ENCODE results near the gene ITIH5.
"Not testable (repeated sequence)": the region's sequence is repeated elsewhere in the genome, so short reads cannot be mapped to it uniquely, and the experiment has no call there.

Gene ITIH5

DNA sequence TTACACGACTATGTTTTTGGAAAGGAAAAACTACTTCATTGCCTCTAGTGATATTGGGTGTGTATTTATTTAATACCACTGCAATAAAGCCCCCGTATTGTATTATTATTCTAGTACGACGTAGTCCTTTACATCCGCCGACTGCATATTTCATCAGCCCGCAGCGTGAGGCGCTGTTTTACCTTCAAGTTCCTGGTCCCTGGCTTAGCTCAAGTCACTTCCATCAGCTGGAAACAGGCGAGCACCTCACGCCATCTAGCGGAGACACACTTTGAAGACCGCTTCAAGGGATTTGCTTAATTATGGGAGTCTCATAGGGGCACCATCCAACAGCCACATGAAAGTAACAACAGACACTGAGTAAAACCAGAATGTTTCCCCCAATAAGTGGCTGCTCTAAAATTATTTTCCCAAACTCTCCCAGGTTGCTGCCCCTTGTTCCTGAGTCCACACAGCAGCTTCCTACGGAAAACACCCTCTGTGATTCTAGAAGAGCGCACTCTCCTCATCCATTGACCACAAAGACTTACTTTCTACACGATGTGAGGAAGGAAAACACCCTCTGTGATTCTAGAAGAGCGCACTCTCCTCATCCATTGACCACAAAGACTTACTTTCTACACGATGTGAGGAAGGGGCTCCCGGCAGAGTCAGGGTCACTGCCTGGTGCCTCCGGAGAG, 20.6 kb upstream of the ITIH5 start:
- peak; percentile 67 for DNase-seq

DNA sequence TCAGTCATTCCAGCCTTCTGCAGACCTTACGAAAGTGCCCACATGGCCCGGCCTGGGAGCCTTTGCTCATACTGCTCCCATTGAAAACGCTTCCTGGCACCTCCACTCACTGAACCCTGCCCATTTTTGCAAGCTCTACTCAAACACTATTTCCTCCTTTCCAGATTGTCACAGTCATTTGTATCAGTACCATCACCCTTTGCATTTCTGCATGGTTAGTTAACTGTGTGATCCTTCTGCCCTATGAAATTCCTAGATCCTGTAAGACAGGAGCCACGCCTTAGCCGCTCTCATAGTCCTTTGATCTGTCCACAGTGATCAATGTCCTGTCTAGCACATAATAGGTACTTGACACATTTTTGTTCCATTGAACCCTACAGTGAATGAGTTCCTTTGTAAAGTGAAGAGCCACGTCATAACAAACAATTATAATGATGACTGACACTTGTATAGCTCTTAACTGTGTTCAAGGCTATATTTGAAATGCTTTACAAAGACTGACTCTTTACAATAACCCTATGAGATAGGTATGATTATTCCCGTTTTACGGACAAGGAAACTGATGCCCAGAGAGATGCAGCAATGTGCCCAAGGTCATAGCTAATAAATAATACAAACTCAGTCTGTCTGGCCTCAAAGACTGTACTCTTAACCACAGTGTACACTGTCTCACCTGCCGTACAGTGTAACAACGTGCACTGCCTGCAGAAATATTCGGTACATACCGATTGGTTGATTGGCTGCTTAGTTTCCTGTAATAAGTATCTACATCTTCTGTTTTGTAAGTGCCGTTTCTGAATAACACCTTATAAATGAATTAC, 19.8 kb upstream of the ITIH5 start:
- DNase-seq, result no peak

DNA sequence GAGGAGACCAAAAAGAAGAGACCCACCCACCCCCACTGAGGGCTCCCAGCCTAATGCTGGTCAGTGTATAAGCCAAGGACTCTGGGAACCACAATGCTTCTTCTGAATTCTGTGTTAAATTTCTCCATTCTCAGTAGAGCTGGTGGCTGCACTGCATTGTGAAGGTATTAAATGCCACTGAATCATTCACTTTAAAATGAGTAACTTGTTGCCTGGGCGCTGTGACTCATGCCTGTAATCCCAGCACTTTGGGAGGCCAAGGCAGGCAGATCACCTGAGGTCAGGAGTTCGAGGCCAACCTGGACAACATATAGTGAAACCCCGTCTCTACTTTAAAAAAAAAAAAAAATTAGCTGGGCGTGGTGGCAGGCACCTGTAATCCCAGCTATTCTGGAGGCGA, 13.3 kb upstream of the ITIH5 start:
- DNase-seq, result not testable (repeated sequence)

DNA sequence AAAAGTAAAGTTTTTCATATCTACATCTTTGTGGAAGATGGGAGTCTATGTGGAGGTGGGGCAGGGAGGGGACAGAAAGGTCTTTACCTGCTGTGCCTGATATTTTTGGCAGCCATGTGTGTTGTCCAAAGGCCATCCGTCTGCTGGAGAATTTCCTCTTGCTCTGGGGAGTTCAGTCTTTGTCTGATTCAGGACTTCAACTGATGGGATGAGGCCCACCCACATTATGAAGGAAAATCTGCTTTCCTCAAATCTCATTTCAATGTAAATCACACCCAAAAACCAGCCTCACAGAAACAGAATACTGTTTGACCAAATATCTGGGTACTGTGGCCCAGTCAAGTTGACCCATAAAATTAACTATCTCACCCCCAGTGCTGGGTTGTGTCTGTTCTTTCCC, 12.5 kb upstream of the ITIH5 start:
- DNase-seq, result no peak

DNA sequence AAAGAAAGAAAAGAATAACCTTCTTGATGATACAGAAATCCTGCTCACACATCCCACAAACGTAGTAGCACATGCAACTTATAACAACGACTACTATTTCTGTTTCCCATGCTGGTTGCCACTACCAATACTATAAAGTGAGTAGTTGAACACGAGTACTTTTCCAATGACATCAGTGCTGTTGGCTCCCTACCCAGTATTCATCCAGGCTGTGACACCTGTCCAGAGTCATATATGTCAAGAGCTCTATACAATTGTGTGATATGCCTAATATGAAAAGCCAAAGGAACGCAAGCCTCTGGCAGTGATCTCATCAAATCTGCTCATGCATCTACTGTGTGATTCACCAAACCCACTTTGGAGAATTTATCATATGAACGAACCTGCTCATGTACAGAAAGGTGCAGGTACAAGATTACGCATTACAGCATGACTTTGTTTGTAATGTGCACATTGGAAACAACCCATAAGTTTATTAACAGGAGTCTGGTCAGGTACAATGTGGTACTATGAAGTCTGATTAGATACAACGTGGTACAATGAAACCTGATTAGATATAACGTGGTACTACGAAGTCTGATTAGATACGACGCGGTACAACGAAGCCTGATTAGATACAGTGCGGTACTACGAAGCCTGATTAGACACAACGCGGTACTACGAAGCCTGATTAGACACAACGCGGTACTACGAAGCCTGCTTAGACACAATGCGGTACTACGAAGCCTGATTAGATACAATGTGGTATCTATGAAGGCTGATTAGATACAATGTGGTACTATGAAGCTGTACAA, 5.8 kb upstream of the ITIH5 start:
- no peak for DNase-seq

DNA sequence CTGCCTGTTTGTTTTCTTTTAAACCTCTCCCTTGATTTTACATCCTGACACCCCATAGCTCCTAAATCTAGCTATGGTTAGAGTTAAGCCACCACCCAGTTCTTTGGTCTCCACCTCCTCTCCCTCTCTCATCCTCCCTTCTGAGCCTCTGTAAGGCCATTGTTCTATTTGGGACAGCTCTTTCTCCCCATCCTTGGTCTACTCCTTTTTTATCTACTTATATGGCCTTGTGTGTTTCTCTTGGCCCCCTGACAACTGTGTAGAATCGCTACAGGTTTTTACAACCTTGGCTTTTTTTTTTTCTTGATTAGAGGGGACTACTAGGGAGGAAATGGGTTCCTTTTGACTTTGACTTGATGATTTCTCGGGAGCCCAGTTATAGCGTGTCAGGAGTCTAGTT, 3.4 kb upstream of the ITIH5 start:
- DNase-seq, result no peak

DNA sequence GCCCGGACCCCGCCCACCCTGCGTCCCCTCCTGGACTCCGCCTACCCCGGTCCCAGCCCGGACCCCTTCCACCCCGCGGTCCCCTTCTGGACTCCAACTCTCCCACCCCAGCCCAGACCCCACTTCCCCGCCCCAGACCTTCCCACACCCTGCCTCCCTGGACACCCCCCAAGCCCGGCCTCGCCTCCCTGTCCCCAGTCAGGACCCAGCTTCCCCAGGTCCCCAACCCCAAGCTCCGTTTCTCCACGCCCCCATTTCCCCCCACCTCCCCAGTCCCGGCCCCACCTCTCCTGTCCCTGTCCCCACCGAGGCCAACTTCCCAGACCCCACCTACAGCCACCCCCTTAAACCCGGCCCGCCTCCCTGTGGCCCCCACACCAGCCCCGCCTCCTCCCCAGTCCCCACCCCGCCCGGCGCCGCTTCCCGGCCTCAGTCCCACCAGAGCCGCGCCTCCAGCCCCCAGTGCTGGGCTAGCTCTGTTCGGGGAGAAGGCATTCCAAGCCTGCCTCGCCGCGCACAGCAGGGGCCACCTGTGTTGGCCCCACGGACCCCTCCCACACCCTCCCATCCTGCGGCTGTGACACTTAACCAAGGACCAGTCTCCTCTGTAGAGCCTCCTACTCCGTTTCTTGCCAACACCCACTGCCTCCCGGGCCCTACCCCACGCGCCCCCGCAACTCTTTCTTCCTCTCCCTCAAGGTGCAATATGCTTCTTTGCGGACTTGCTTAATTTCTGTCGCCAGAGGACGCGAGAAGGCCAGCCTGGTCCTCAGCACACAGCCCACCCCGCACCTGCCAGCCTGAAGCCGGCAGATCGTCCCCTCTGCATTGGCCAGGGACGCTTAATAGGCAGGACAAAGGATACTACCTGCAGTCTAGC, 736 bp upstream of the ITIH5 start:
- no peak for DNase-seq

DNA sequence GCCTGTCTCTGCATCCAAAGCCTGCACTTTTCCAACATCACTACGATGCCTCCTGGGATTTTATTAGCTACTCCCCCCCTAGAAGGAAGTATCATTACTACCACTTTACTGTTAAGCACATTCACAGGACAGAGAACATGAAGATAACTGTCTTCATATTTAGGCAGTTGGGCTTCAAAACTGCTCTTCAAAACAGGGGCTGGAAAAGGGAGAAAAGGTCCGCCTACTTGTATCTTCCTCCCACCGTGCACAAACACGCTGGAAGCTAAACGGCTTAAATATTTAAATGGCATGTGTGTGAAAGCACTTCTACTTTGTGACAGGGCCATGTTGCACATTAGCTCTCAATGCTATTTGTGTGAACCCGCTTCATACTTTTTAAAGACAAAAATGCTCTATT, 999 bp downstream of the ITIH5 start:
- DNase-seq, result no peak

DNA sequence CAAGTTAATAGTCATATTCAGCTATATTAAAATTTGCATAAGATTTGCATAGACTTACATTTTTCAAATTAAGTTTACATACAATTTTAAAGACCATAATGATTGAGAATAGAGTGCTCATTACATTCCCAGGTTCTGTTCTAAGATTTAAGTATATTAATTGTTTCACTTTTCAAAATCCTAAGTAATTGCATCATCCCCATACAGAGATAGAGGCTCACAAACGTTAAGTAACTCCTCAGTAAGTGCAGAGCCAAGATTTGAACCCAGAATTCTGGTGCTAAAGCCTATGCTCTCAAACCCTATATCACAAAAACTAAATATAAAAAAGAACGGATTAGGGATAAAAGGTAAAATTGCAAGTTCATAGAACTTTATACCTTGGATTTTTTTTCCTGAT, 2.1 kb downstream of the ITIH5 start:
- DNase-seq, result no peak

DNA sequence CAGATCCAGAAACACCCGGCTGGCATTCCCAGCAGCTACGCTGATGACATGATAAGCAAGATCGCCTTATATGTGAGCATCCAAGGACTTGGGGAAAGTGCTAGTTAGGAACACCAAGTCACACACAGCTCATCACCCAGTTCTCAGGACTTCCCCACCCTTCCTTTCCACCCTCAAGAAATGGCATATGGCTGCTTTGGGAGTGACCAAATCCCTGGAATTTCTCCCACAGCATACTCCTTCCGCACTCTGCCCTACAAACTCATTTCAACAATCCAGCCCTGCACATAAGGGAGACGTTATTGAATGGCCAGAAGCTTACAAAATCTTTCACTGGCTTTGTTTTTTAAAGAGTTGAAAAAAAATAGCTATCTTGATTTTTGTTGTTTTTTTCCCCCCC, 4.2 kb downstream of the ITIH5 start:
- no peak for DNase-seq

DNA sequence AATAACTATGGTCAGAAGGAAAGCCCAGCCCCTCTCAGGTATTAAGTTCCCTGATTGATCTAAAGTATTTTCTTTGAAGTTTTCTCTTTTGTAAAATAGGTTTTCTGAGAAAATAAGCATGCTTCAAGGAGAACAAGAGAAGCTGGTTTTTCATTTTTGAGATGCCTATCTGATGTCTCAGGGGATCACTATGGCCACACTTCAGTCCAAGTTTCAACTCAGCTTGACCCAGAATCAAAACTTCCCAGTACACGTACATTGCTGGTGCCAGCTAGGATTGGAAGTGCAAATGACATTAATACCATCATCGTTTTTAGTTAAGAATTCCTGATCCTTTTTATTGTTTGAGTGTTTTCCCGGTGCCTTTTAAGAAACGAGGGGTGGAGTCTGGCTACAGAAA, 7.2 kb downstream of the ITIH5 start:
- DNase-seq, result no peak

DNA sequence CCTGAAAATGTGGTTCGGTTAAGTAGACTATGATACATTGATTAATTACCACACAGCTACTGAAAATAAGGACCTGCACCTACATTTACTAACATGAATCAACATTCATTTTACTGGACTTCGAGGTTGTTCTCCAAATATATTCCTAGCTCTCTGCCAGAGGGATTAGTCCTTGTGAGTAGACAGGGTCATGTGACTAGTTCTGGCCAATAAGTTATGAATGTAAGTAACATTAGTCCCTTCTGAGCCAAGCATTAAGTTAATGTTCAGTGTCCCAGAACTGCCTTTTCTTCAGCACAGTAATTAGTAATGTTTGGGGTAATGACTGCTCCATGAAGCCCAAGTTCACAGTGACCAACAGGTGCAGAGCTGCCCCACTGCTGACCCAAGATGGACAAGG, 9.2 kb downstream of the ITIH5 start:
- DNase-seq, result no peak

DNA sequence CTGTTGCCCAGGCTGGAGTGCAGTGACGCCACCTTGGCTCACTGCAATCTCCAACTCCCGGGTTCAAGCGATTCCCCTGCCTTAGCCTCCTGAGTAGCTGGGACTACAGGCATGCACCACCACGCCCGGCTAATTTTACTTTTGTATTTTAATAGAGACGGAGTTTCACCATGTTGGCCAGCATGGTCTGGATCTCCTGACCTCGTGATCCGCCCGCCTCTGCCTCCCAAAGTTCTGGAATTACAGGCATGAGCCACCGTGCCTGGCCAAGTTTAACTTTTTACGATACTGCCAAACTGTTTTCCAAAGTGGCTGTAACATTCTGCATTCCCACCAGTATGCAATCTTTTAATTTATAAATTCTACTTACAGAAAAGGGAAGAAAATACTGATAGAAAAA, 9.7 kb downstream of the ITIH5 start:
- not testable (repeated sequence) for DNase-seq

DNA sequence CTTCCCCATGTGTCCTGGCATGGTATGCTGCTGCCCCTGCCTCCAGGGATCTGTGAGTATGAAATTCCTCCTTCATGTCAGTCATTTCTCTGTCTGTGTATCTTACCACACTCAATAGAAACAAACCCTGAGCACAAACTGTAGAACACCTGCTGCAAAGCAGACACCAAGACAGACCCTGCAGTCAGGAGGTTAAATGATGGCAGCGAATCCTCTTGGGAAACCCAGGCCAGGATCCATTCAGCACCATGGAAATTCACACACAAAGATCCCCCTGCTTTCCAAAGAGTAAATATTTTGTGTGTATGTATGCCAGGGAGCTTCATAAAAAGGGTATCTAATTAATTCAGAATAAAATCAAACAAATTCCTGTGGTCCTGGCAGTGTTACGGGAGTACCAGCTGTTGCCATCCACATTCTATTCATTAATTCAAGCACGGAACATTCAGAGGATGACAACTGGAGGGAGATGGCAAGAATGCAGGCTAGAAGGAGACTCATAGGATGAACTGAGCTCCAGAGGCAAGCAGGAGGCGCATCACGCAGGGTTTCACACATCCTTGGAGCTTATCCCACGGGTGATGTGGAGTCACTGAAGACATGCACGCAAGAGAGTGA, 14.8 kb downstream of the ITIH5 start:
- no peak for DNase-seq

DNA sequence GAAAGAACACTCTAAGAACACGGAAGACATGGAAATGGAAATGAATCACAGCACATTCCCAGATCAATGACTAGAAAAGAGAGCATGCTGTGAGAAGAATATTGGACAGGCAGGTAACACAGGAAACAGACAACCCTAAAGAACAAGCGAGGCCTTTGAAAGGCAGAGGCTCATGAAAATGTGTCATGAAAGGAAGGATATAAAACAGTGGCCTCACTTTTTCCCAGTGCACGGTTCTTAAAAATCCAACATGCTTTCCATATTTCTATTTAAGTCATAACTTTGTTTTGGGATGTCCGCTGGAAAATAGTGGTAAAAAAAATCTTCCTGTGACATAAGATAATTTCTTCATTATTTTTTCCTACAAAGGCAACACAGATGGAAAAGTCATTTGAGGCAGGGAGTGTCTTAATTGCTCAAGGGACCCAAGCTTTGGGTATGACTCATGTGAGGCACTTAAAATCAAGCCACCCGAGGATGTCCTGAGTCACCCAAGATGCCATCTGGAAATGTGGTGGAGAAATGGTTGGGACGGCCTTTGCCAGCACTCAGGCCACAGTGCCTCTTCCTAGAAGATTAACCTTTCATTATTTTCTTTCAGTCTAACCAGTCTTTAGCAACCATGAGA, 17.0 kb downstream of the ITIH5 start:
- no peak for DNase-seq

DNA sequence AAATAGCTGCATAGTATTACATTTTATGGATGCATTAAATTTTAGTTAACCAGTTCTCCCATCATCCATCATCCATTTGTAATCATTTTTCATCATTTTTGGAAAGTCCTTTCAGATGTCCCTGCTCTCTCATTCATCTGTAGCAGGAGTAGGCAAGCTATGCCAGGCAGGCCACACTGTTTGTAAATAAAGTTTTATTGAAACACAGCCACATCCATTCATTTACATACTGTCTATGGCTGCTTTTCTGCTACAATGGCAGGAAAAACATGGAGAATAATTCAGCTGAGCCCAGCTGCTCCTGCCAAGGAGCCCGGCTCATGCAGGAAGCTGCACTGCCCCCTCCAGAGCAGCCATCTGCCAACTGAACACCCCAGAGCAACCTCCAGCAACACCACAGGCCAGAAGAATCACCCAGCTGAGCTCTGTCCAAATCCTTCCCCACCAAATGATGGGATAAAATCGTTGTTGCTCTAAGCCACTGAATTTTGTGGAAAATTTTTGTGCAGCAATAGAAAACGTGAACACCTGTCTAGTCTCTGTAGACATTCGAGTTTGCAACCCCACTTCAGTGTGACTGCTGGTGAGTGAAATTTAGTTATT, 19.6 kb downstream of the ITIH5 start:
- no peak for DNase-seq

DNA sequence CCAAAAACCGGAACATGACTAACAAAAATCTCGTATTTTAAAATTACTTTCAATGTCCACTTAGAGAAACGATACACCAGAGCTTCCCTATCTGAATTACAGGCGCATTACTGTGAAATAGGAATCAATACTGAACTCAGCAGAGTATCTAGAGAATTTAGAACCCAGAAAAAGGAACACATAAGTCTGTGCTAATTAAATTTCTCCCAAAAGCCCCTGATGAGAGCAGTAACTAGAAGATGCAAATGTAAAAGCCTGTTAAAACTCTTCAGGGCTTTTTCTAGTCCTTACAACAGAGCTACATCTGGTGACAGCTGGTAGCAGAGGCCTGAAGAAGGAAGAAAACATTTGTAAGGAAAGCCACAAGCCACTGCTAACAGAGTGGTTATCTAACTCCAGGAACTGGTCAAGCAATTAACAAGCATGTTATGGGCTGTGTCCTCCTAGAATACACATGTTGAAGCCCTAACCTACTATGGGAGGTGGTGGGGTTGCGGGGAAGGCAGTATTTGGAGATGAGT, 24.2 kb downstream of the ITIH5 start:
- no peak for DNase-seq

DNA sequence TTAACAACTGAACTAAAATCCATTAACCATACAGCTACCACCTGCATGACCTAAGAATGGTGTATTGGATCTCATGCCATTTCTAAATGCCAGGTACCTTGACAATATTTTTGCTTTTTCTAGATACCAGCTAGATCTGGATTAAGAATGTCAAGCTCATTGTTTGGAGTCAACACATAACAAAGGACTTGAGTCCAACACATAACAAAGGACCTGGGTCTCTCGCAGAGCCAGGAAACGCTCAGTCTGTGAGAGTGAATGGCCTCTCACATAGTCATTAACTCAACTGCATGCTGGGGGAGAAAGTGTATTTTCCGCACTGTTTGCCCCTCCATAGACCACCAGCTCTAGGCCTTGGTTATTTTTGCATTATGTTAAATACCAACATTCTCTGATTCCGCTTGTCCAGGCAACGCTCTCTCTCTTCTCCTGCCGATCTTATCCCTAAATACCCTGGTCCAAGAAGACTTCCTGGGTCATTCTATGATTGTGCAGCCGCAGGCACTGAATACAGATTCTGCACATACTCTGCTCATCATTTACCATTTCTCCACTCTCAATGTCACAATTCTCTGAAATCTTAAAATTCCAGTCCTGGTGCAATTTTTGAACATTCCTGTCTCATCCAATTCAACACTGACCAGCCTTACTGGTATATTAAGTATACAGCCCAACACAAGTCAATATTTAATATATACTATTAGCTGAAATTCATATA, 31.2 kb downstream of the ITIH5 start:
- no peak for DNase-seq

DNA sequence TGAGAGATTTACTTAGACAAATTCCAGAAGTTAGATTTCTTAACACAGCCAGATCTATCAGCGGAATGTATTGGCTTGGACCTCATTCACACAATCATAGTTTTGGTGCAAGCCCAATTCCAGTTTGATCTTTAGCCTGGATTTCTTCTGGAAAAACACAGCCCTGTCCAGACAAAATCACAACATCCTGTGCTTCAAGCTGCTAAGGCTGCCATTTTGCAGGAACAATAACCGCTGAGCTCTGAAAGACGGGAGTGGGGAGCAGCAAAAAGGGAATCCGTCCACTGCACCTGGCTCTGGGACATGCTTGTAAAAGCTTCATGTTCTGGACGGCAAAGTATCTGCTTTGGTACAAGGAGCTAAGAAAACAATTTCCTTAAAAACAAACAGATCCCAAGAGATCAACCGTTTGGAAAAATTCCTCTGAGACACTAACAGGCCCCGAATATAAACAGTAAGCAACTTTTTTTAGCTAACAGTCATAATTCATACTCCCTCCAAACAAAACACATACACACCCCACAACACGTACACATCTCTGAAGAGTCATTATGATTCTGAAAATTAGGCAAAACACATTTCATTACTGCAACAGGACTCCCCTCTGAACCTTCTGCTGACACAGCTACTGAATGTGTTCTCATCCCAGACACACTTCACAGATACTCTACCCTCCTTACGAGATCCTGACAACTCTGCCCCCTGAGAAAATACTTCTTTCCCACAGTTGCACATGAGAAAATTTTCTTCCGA, 32.4 kb downstream of the ITIH5 start:
- DNase-seq, result no peak

DNA sequence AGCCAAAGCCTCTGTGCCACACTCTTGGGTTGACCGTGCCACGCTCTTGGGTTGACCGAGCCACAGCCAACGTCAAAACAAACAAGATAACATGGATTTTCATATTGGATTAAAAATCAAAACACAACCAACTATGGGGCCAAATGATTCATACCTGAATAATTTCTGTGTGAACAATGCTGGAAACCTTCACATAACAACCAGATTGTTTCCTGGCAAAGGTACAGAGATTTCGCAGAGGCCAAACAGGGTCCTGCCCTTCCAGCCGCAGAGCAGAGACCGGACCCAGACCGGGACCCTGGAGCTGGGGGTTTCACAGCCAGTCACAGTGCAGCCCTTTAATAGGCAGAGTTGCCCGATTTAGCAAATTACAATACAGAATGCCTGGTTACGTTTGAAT, 40.5 kb downstream of the ITIH5 start:
- no peak for DNase-seq

Data from central memory CD4-positive, alpha-beta T cell (primary cell).